GM12878 (cell line): ENCODE measurements around the gene MAGI2. TPM values are rescaled to one million over a fixed set of nuclear protein-coding genes. Genes with fewer than 3 reads are reported as not detected.

Source experiments
- ATAC-seq: fragments of 200-7000 bp; cut with Tn5 transposase; 3 replicates; pipeline ENCODE4 v1.9.1; 2020; ENCODE audit warnings: mild to moderate bottlenecking, moderate library complexity
- BruUV-seq: library from RNA; stranded (reverse); fragments of 400-500 nt; replicated peaks from 2 replicates; lab custom pipeline; 2021; lab: Mats Ljungman, UMichigan
- CTCF ChIA-PET: fragments of 300-600 bp; sonication (Branson Sonifier 250); formaldehyde crosslinking; extraction: SDS; loops from one replicate; lab custom pipeline; 2021; ENCODE audit warnings: inconsistent platforms; lab: Yijun Ruan, JAX
- POLR2A ChIA-PET: fragments of 350-600 bp; formaldehyde crosslinking; extraction: SDS; loops from one replicate; lab custom pipeline; 2021; ENCODE audit warnings: inconsistent platforms; lab: Charles Lee
- RAD21 ChIA-PET: fragments of 300-600 bp; sonication (Branson Sonifier 250); formaldehyde crosslinking; loops from one replicate; lab custom pipeline; 2023; ENCODE audit warnings: antibody characterized with exemption; ENCODE audit not compliant: unreplicated experiment; lab: Charles Lee
- SMC1A ChIA-PET: fragments of 300-600 bp; sonication (Branson Sonifier 250); formaldehyde crosslinking; loops from one replicate; lab custom pipeline; 2023; ENCODE audit not compliant: unreplicated experiment, uncharacterized antibody; lab: Charles Lee
- DNase-seq: peaks from one replicate; pipeline ENCODE4 v3.0.0-alpha.2; 2011; ENCODE audit warnings: low read depth, low spot score
- FAIRE-seq: peaks from 3 replicates; lab custom pipeline; 2011; peaks lifted over from hg19 to GRCh38; lab: Jason Lieb, UNC
- H2AFZ ChIP-seq: 2 replicates; pipeline ENCODE4 v1.6.0; 2011; ENCODE audit warnings: low read depth, low read length, control low read depth; ENCODE audit not compliant: control insufficient read depth
- H3K27ac ChIP-seq: 2 replicates; pipeline ENCODE4 v1.5.1; 2011; ENCODE audit warnings: control low read depth; ENCODE audit not compliant: control insufficient read depth, insufficient read depth
- H3K27me3 ChIP-seq, 2 experiments: replicated peaks in 1 of 2; 2 replicates each; pipeline versions ENCODE4 v1.6.0 to v1.6.1; 2011; ENCODE audit warnings: low read length in 1 of 2; ENCODE audit not compliant: control insufficient read depth in 2 of 2, insufficient read depth in 2 of 2
- H3K36me3 ChIP-seq, 2 experiments: 2 replicates each; pipeline ENCODE4 v1.5.1; 2011; ENCODE audit warnings: low read length in 1 of 2; ENCODE audit not compliant: control insufficient read depth in 2 of 2, insufficient read depth in 2 of 2
- H3K4me1 ChIP-seq: 2 replicates; pipeline ENCODE4 v1.6.1; 2011; ENCODE audit warnings: mild to moderate bottlenecking, low read length, moderate library complexity, mixed read lengths; ENCODE audit not compliant: control insufficient read depth, insufficient read depth
- H3K4me2 ChIP-seq: 2 replicates; pipeline ENCODE4 v1.6.0; 2011; ENCODE audit warnings: control low read depth; ENCODE audit not compliant: control insufficient read depth, insufficient read depth
- H3K4me3 ChIP-seq: fragments of 200-600 bp; sonication (generic); 2 replicates; pipeline ENCODE4 v1.5.1; 2016
- H3K79me2 ChIP-seq: 2 replicates; pipeline ENCODE4 v1.6.0; 2011; ENCODE audit warnings: low read length; ENCODE audit not compliant: control insufficient read depth, insufficient read depth
- H3K9ac ChIP-seq: 2 replicates; pipeline ENCODE4 v1.8.0; 2011; ENCODE audit warnings: low read length, control low read depth, mixed read lengths; ENCODE audit not compliant: control insufficient read depth, insufficient read depth
- H3K9me3 ChIP-seq: replicated peaks from 3 replicates; pipeline ENCODE4 v1.5.1; 2011; ENCODE audit warnings: mild to moderate bottlenecking, low read length; ENCODE audit not compliant: control insufficient read depth, insufficient read depth
- H4K20me1 ChIP-seq: 2 replicates; pipeline ENCODE4 v1.6.0; 2011; ENCODE audit not compliant: control insufficient read depth, insufficient read depth
- CREB1 ChIP-seq: IDR thresholded peaks from 2 replicates; pipeline ENCODE4 v1.6.1; 2012; ENCODE audit warnings: low read depth, mild to moderate bottlenecking, inconsistent platforms
- CREM ChIP-seq: IDR thresholded peaks from 2 replicates; pipeline ENCODE4 v1.6.1; 2014; ENCODE audit warnings: antibody characterized with exemption, low read depth
- FOS ChIP-seq: IDR thresholded peaks from 3 replicates; pipeline ENCODE4 v1.6.1; 2011; ENCODE audit warnings: borderline replicate concordance; ENCODE audit not compliant: insufficient read length; ENCODE audit errors: extremely low read depth
- FOXK2 ChIP-seq: fragments of 450-650 bp; IDR thresholded peaks from 2 replicates; pipeline ENCODE4 v1.6.1; 2017; ENCODE audit warnings: mild to moderate bottlenecking, moderate library complexity
- HSF1 ChIP-seq: fragments of 150-350 bp; IDR thresholded peaks from 2 replicates; pipeline ENCODE4 v1.6.1; 2014; ENCODE audit warnings: mild to moderate bottlenecking, low read depth, low read length
- LARP7 ChIP-seq: fragments of 450-650 bp; IDR thresholded peaks from 2 replicates; pipeline ENCODE4 v1.6.1; 2017; ENCODE audit warnings: mild to moderate bottlenecking
- MEF2A ChIP-seq: IDR thresholded peaks from 2 replicates; pipeline ENCODE4 v1.6.1; 2011; ENCODE audit warnings: low read depth, mild to moderate bottlenecking, low read length, moderate library complexity; ENCODE audit not compliant: insufficient read depth
- NR2F1 ChIP-seq: fragments of 450-650 bp; conservative IDR thresholded peaks from 2 replicates; pipeline ENCODE4 v1.6.1; 2017; ENCODE audit warnings: mild to moderate bottlenecking
- STAT3 ChIP-seq: IDR thresholded peaks from 2 replicates; pipeline ENCODE4 v1.6.1; 2011; ENCODE audit warnings: low read depth, low read length, improper control_type of control experiment
- WGBS: methylation state at CpG from one replicate; pipeline ENCODE4 v1.1.6; 2016; ENCODE audit warnings: low lambda C conversion rate; ENCODE audit not compliant: insufficient replicate concordance, insufficient coverage; ENCODE audit errors: missing lambda C conversion rate; 5-methylcytosine and 5-hydroxymethylcytosine counted together
- in situ Hi-C: fragments of 300-500 bp; cut with MboI; formaldehyde crosslinking; loops from 9 replicates; pipeline ENCODE4 v1.14.3; 2018; ENCODE audit warnings: mixed read lengths
- intact Hi-C: fragments of 100-400 bp; cut with micrococcal nuclease; formaldehyde crosslinking; loops from one replicate; pipeline ENCODE4 v1.14.2; 2022; ENCODE audit not compliant: unreplicated experiment
- polyA plus RNA-seq, 11 experiments: library from polyadenylated mRNA; depleted of rRNA in 4 of 11; unstranded in 6 of 11; stranded (reverse) in 5 of 11; fragments of >200 nt; fragmentation: Nextera tagmentation in 4 of 11; fragmentation: Illumina TruSeq in 1 of 11; extraction: Ambion mirVana in 4 of 11; extraction: Trizol in 1 of 11; gene quantifications; 1 replicate in 1 of 11; 2 replicates in 10 of 11; pipeline versions ENCODE4 v1.2.1 to v1.2.3, GENCODE V29; 2011 to 2016; ENCODE audit warnings: inconsistent platforms in 2 of 11, missing spikeins in 2 of 11, low read depth in 1 of 11
- total RNA-seq, 4 experiments: library from RNA; depleted of rRNA in 3 of 4; stranded (reverse); fragments of >200 nt in 3 of 4; fragmentation: Illumina TruSeq in 1 of 4; extraction: Trizol in 1 of 4; gene quantifications; 2 replicates each; pipeline versions ENCODE4 v1.2.1 to v1.2.3, GENCODE V29; 2013 to 2021

MAGI2 gene
- total and polyA plus RNA-seq, 10 of the 15 experiments (the other 5 are each of a cell fraction or from before 2014, with no cell fraction given): 0.01 to 0.31 (median 0.05) TPM; not detected in 2

- in situ Hi-C loops: no loop called here
- H3K9ac ChIP-seq: no peak overlapping the region
- no peak overlapping the region for H2AFZ ChIP-seq
- H3K4me2 ChIP-seq: no peak overlapping the region
- no peak overlapping the region for H3K4me3 ChIP-seq
- intact Hi-C loops: no loop called here
- RAD21 ChIA-PET: no interaction called here
- POLR2A ChIA-PET: interaction anchor here (0.7 kb wide), 1 partner anchor 1895 kb away, joined by 3 read pairs; no protein-coding TSS in a partner anchor
- 46% methylated on average over 4 of the region's 4 CpGs for WGBS
- no peak for DNase-seq
- no peaks in the 10 kb centered on the region for H3K9me3 ChIP-seq
- no peak for ATAC-seq
- no peak for TF ChIP-seq MEF2A
- H4K20me1 ChIP-seq: no peaks in the 10 kb centered on the region
- no peak overlapping the region for H3K27ac ChIP-seq
- no peaks in the 10 kb centered on the region for H3K79me2 ChIP-seq
- SMC1A ChIA-PET: no interaction called here
- no TSS peak for BruUV-seq
- CTCF ChIA-PET: no interaction called here
- no peak for FAIRE-seq
- no peaks in the 10 kb centered on the region for H3K36me3 ChIP-seq
- no peaks in the 10 kb centered on the region; a peak in 1 of 4 replicates for H3K27me3 ChIP-seq
- no peaks in the 10 kb centered on the region for H3K4me1 ChIP-seq
These were observed 1469.5 kb downstream of the MAGI2 start for GRCh38 chr7:77983973-77984372.

- RAD21 ChIA-PET: no interaction called here
- no peak for FAIRE-seq
- DNase-seq: no peak
- H3K36me3 ChIP-seq: no peaks in the 10 kb centered on the region
- H3K9ac ChIP-seq: no peak overlapping the region
- no peaks in the 10 kb centered on the region; a peak in 1 of 4 replicates for H3K27me3 ChIP-seq
- H3K9me3 ChIP-seq: no peaks in the 10 kb centered on the region
- H3K4me2 ChIP-seq: no peak overlapping the region
- no peak overlapping the region for H3K4me3 ChIP-seq
- SMC1A ChIA-PET: no interaction called here
- no peak overlapping the region for H3K27ac ChIP-seq
- 4% methylated on average over 5 of the region's 5 CpGs for WGBS
- no peaks in the 10 kb centered on the region for H3K4me1 ChIP-seq
- H3K79me2 ChIP-seq: no peaks in the 10 kb centered on the region
- POLR2A ChIA-PET: no interaction called here
- in situ Hi-C loops (no loop called here), intact Hi-C loops (no loop called here)
- CTCF ChIA-PET: interaction anchor here (1.0 kb wide), 1 partner anchor 10 kb away, joined by 3 read pairs; no protein-coding TSS in a partner anchor
- peak; percentile 63 for ATAC-seq
- no peaks in the 10 kb centered on the region for H4K20me1 ChIP-seq
- H2AFZ ChIP-seq: no peak overlapping the region
- TF ChIP-seq LARP7 (no peak), FOS (no peak), FOXK2 (no peak), NR2F1 (no peak), CREM (no peak), HSF1 (no peak), CREB1 (no peak), STAT3 (no peak)
- no TSS peak for BruUV-seq
These were observed 1470.4 kb downstream of the MAGI2 start for GRCh38 chr7:77982926-77983550.
